ENCODE results near the gene RAC2.

The RAC2 gene

GRCh38 chr22:37284126-37284804 lies 40.2 kb upstream of the RAC2 start:
- no peak overlapping the region for H3K4me3 ChIP-seq (ENCODE audit: low read length)
- peaks cover 43% of the 10 kb centered on the region for H3K27me3 ChIP-seq (replicated peaks; ENCODE audit: control insufficient read depth, insufficient read depth, low read length)
- H3K4me1 ChIP-seq (ENCODE audit: control insufficient read depth, insufficient read depth, low read length), result no peaks in the 10 kb centered on the region
- H3K9me3 ChIP-seq (ENCODE audit: control insufficient read depth, low read length), result peaks cover 5% of the 10 kb centered on the region
- H3K9ac ChIP-seq (ENCODE audit: low read length), result no peak overlapping the region
- no peaks in the 10 kb centered on the region for H3K36me3 ChIP-seq (ENCODE audit: control insufficient read depth, insufficient read depth, low read length, severe bottlenecking)
- DNase-seq (ENCODE audit: low read depth), result no peak

GRCh38 chr22:37283393-37283937 lies 39.4 kb upstream of the RAC2 start:
- Histone ChIP-seq H3K9me3 (ENCODE audit: control insufficient read depth, low read length) (peaks cover 5% of the 10 kb centered on the region), H3K27me3 (replicated peaks; ENCODE audit: control insufficient read depth, insufficient read depth, low read length) (peaks cover 38% of the 10 kb centered on the region), H3K4me3 (ENCODE audit: low read length) (no peak overlapping the region), H3K9ac (ENCODE audit: low read length) (no peak overlapping the region), H3K36me3 (ENCODE audit: control insufficient read depth, insufficient read depth, low read length, severe bottlenecking) (no peaks in the 10 kb centered on the region), H3K4me1 (ENCODE audit: control insufficient read depth, insufficient read depth, low read length) (no peaks in the 10 kb centered on the region)
- no peak for DNase-seq (ENCODE audit: low read depth)

- Histone ChIP-seq H3K9ac (ENCODE audit: low read length) (no peak within 1 kb of the TSS), H3K4me1 (ENCODE audit: control insufficient read depth, insufficient read depth, low read length) (no peaks in the 10 kb centered on the region), H3K4me3 (ENCODE audit: low read length) (no peak within 1 kb of the TSS), H3K9me3 (ENCODE audit: control insufficient read depth, low read length) (peaks cover 5% of the 10 kb centered on the region), H3K36me3 (ENCODE audit: control insufficient read depth, insufficient read depth, low read length, severe bottlenecking) (no peaks in the 10 kb centered on the region), H3K27me3 (replicated peaks; ENCODE audit: control insufficient read depth, insufficient read depth, low read length) (peaks cover 38% of the 10 kb centered on the region)
- DNase-seq (ENCODE audit: low read depth), result no peak
Observed at GRCh38 chr22:37282385-37282677, 38.3 kb upstream of the RAC2 start, which contains the start of gene CYTH4. Gene CYTH4, plus strand, starts transcription at chr22:37282508. Its CDS starts 62 bp downstream, at chr22:37282570.

GRCh38 chr22:37281646-37282384 lies 37.7 kb upstream of the RAC2 start:
- no peak overlapping the region for H3K9ac ChIP-seq (ENCODE audit: low read length)
- DNase-seq (ENCODE audit: low read depth), result no peak
- H3K27me3 ChIP-seq (replicated peaks; ENCODE audit: control insufficient read depth, insufficient read depth, low read length), result peaks cover 35% of the 10 kb centered on the region
- no peaks in the 10 kb centered on the region for H3K36me3 ChIP-seq (ENCODE audit: control insufficient read depth, insufficient read depth, low read length, severe bottlenecking)
- H3K4me3 ChIP-seq (ENCODE audit: low read length), result no peak overlapping the region
- peaks cover 5% of the 10 kb centered on the region for H3K9me3 ChIP-seq (ENCODE audit: control insufficient read depth, low read length)
- no peaks in the 10 kb centered on the region for H3K4me1 ChIP-seq (ENCODE audit: control insufficient read depth, insufficient read depth, low read length)

- Histone ChIP-seq H3K4me1 (ENCODE audit: control insufficient read depth, insufficient read depth, low read length) (no peaks in the 10 kb centered on the region), H3K9me3 (ENCODE audit: control insufficient read depth, low read length) (peaks cover 5% of the 10 kb centered on the region), H3K27me3 (replicated peaks; ENCODE audit: control insufficient read depth, insufficient read depth, low read length) (peaks cover 30% of the 10 kb centered on the region), H3K36me3 (ENCODE audit: control insufficient read depth, insufficient read depth, low read length, severe bottlenecking) (no peaks in the 10 kb centered on the region), H3K9ac (ENCODE audit: low read length) (no peak overlapping the region), H3K4me3 (ENCODE audit: low read length) (no peak overlapping the region)
- DNase-seq (ENCODE audit: low read depth), result no peak
Observed at GRCh38 chr22:37281195-37281594, 37.1 kb upstream of the RAC2 start.

- Histone ChIP-seq H3K4me1 (ENCODE audit: control insufficient read depth, insufficient read depth, low read length) (no peaks in the 10 kb centered on the region), H3K36me3 (ENCODE audit: control insufficient read depth, insufficient read depth, low read length, severe bottlenecking) (no peaks in the 10 kb centered on the region), H3K9ac (ENCODE audit: low read length) (no peak overlapping the region), H3K4me3 (ENCODE audit: low read length) (no peak overlapping the region), H3K9me3 (ENCODE audit: control insufficient read depth, low read length) (peaks cover 5% of the 10 kb centered on the region), H3K27me3 (replicated peaks; ENCODE audit: control insufficient read depth, insufficient read depth, low read length) (peaks cover 28% of the 10 kb centered on the region)
- DNase-seq (ENCODE audit: low read depth), result no peak
Observed at GRCh38 chr22:37280718-37281117, 36.6 kb upstream of the RAC2 start.

GRCh38 chr22:37279331-37280181 lies 35.5 kb upstream of the RAC2 start:
- no peak for DNase-seq (ENCODE audit: low read depth)
- Histone ChIP-seq H3K9me3 (ENCODE audit: control insufficient read depth, low read length) (peaks cover 5% of the 10 kb centered on the region), H3K9ac (ENCODE audit: low read length) (no peak overlapping the region), H3K4me1 (ENCODE audit: control insufficient read depth, insufficient read depth, low read length) (no peaks in the 10 kb centered on the region), H3K4me3 (ENCODE audit: low read length) (no peak overlapping the region), H3K36me3 (ENCODE audit: control insufficient read depth, insufficient read depth, low read length, severe bottlenecking) (no peaks in the 10 kb centered on the region), H3K27me3 (replicated peaks; ENCODE audit: control insufficient read depth, insufficient read depth, low read length) (peaks cover 28% of the 10 kb centered on the region)

GRCh38 chr22:37278261-37278660 lies 34.2 kb upstream of the RAC2 start:
- Histone ChIP-seq H3K4me1 (ENCODE audit: control insufficient read depth, insufficient read depth, low read length) (peaks cover 5% of the 10 kb centered on the region), H3K9ac (ENCODE audit: low read length) (no peak overlapping the region), H3K4me3 (ENCODE audit: low read length) (no peak overlapping the region), H3K27me3 (replicated peaks; ENCODE audit: control insufficient read depth, insufficient read depth, low read length) (peaks cover 19% of the 10 kb centered on the region), H3K36me3 (ENCODE audit: control insufficient read depth, insufficient read depth, low read length, severe bottlenecking) (no peaks in the 10 kb centered on the region), H3K9me3 (ENCODE audit: control insufficient read depth, low read length) (peaks cover 5% of the 10 kb centered on the region)
- DNase-seq (ENCODE audit: low read depth), result peak; percentile 20

- Histone ChIP-seq H3K4me3 (ENCODE audit: low read length) (no peak overlapping the region), H3K9ac (ENCODE audit: low read length) (no peak overlapping the region), H3K36me3 (ENCODE audit: control insufficient read depth, insufficient read depth, low read length, severe bottlenecking) (no peaks in the 10 kb centered on the region), H3K4me1 (ENCODE audit: control insufficient read depth, insufficient read depth, low read length) (peaks cover 9% of the 10 kb centered on the region), H3K27me3 (replicated peaks; ENCODE audit: control insufficient read depth, insufficient read depth, low read length) (peaks cover 11% of the 10 kb centered on the region), H3K9me3 (ENCODE audit: control insufficient read depth, low read length) (peaks cover 5% of the 10 kb centered on the region)
- DNase-seq (ENCODE audit: low read depth), result no peak
Observed at GRCh38 chr22:37277384-37277783, 33.3 kb upstream of the RAC2 start.

GRCh38 chr22:37276776-37277175 lies 32.7 kb upstream of the RAC2 start:
- Histone ChIP-seq H3K4me1 (ENCODE audit: control insufficient read depth, insufficient read depth, low read length) (peaks cover 9% of the 10 kb centered on the region), H3K9me3 (ENCODE audit: control insufficient read depth, low read length) (peaks cover 5% of the 10 kb centered on the region), H3K4me3 (ENCODE audit: low read length) (no peak overlapping the region), H3K27me3 (replicated peaks; ENCODE audit: control insufficient read depth, insufficient read depth, low read length) (peaks cover 5% of the 10 kb centered on the region), H3K36me3 (ENCODE audit: control insufficient read depth, insufficient read depth, low read length, severe bottlenecking) (no peaks in the 10 kb centered on the region), H3K9ac (ENCODE audit: low read length) (no peak overlapping the region)
- DNase-seq (ENCODE audit: low read depth), result peak; percentile 32

GRCh38 chr22:37275622-37276021 lies 31.6 kb upstream of the RAC2 start:
- DNase-seq (ENCODE audit: low read depth), result no peak
- Histone ChIP-seq H3K4me1 (ENCODE audit: control insufficient read depth, insufficient read depth, low read length) (peaks cover 9% of the 10 kb centered on the region), H3K9ac (ENCODE audit: low read length) (no peak overlapping the region), H3K9me3 (ENCODE audit: control insufficient read depth, low read length) (peaks cover 1% of the 10 kb centered on the region), H3K36me3 (ENCODE audit: control insufficient read depth, insufficient read depth, low read length, severe bottlenecking) (no peaks in the 10 kb centered on the region), H3K4me3 (ENCODE audit: low read length) (no peak overlapping the region), H3K27me3 (replicated peaks; ENCODE audit: control insufficient read depth, insufficient read depth, low read length) (no peaks in the 10 kb centered on the region)

All from adipocyte (in vitro differentiated cells).